Stimulated activated CD8-positive, alpha-beta memory T cell treated with anti-CD3 and anti-CD28 coated beads, Interleukin-12 subunit alpha, Interleukin-12 subunit beta, amount 100 ng/mL, for 24 hours (primary cell): ENCODE results near the gene FUBP1.
"Not testable (repeated sequence)": the region's sequence is repeated elsewhere in the genome, so short reads cannot be mapped to it uniquely, and the experiment has no call there.

ENCODE experiments used
- DNase-seq: peaks from one replicate; pipeline ENCODE4 v3.0.0-alpha.2; 2020; ENCODE audit errors: extremely low read depth

Gene FUBP1

DNA sequence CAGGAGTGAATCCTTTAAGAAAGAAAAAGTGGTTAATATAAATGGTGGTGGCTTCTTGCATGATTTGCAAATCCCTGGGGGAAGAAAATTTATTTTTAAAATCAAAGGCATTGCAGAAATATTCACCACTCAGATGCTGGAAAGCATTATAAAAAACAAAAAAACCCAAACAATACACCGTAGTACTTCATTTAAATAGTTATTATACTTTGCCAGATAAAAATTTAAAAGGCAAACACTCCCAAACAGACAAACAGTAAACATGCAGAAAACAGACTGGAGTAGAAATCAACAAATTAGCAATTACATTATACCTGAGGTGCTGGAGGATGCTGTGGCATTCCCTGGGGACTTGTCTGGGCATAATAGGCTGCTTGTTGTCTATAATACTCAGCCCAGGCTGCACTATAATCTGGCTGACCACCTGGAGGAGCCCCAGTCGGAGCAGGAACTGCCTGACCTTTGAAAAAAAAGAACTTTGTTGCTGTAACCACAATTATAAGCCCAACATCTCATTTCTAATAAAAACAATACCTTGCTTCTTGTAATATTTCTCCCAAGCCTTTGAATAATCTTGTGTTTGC is 29.9 kb downstream of the FUBP1 start:
- no peak for DNase-seq

- no peak for DNase-seq
Observed at GRCh38 chr1:77945345-77945744, 33.5 kb downstream of the FUBP1 start.

DNA sequence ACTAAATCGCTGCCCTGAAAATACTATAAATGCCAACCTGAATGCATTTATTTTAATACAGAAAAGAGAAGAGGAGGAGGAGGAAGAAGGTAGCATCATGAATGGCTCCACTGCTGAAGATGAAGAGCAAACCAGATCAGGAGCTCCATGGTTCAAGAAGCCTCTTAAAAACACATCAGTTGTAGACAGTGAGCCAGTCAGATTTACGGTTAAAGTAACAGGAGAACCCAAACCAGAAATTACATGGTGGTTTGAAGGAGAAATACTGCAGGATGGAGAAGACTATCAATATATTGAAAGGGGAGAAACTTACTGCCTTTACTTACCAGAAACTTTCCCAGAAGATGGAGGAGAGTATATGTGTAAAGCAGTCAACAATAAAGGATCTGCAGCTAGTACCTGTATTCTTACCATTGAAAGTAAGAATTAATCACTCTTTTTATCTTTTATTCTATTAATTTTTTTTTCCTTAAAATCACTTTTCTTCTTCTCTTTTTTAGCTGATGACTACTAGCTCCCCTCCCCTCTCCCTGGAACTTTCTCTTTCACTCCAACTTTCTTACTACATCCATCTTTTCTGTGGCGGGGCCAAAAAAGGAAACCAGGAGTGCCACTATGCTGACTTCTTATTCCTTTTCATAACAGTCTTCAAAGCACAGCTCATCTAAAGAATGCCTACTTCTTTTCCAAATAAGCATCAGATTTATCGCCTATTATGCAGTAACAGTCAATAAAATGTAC is 36.3 kb downstream of the FUBP1 start:
- no peak for DNase-seq

DNA sequence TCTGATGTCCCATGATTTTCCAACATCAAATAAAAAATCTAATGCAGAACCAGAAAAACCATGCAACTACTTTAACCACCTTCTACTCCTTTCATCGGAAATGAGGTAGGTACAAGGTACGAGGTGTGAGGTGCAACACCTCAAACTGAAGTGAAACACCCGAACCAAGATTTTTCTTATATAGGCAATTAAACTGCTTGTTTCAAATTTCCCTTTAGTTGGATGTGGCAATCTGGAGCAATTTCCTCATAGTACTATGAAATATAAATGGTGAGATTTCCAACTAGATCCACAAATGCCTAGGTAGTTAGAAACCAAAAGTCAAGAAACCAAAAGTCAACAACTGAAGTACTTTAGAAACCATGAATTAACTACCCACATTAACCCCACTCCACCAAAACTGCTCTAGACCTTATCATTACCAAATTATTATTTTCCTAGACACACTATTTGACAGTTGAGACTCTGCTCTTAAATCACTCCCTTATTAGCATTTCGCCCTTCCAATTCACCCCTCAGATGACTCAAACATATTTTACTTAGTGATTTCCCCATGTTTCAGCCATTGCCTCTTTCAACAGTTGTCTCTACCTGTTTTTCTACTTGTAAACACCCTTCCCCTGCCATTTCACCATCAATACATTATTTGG is 37.8 kb downstream of the FUBP1 start:
- DNase-seq: no peak

GRCh38 chr1:77938651-77939050 is 40.2 kb downstream of the FUBP1 start:
- no peak for DNase-seq

DNA sequence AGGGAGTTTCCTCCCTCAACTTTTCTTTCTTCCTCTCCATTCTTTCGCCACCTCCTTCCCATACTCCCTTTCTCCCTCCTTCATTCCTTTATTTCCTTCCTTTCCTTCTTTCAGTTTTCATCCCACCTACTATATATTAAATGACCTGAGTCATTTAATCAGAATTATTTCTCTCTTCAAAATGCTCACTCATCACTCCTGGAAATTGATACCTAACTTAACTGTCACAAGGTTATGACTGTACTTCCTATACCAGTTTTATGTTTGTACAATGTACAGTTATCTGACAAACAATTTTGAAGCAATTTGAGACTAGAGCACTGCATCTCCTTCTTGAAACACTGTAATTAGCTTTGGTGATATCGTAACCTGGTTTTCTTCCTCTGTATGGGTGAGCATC is 49.1 kb downstream of the FUBP1 start:
- DNase-seq: no peak

- no peak for DNase-seq
Observed at GRCh38 chr1:77927414-77927813, 51.5 kb downstream of the FUBP1 start.

- DNase-seq: no peak
Observed at GRCh38 chr1:77926561-77927357, 52.1 kb downstream of the FUBP1 start.

- DNase-seq: no peak
Observed at GRCh38 chr1:77925956-77926355, 52.9 kb downstream of the FUBP1 start.

GRCh38 chr1:77925518-77925917 is 53.4 kb downstream of the FUBP1 start:
- DNase-seq: no peak

GRCh38 chr1:77918918-77919317 is 60.0 kb downstream of the FUBP1 start:
- not testable (repeated sequence) for DNase-seq

DNA sequence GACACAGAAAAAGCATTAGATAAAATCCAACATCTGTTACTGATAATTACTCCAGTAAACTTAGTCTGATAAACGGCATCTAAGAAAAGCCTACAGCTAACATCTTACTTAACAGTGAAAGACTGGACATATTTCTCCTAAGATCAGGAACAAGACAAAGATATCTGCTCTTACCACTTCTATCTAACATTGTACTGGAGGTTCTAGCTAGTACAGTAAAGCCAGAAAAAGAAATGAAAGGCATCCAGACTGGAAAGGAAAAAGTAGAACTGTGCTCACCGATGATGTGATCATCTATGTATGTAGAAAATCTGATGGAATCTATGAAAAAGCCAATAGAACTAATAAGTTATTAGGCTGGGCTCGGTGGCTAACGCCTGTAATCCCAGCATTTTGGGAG is 68.8 kb downstream of the FUBP1 start:
- DNase-seq: no peak

DNA sequence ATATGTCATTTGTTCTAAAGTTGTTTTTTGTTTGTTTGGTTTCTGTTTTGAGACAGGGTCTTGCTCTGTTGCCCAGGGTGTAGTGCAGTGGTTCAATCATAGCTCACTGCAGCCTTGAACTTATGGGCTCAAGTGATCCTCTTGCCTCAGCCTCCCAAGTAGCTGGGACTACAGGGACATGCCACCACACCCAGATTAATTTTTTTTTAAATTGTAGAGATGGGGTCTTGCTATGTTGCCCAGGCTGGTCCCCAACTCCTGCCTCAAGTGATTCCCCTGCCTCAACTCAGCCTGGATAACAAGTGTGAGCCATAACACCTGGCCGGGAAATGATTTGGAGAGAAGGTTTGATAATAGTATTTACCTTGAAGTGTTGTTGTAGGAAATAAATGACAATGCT is 72.2 kb downstream of the FUBP1 start:
- no peak for DNase-seq

DNA sequence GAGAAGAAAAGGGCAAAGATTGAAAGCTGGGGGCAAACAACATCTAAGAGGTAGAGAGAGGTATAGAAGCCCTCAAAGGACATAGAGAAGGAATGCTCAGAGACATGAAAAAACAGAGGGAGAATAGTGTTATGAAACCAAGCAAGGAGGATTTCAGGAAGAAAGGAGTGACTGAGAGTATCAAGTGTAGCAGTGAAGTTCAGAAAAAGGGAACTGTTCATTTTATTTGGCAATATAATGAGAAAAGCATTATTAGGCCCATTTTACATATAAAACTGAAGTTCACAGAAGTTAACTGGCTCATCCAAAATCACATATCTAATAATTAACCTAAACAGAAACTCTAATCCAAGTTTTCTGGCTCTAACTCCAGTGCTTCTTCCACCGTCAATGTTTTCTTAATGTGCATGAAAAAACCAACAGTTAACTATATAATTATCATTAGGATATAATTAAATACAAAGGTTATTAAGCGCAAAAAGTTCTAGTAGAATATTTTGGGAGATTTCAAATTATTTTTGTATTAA is 72.8 kb downstream of the FUBP1 start:
- no peak for DNase-seq

- DNase-seq: no peak
Observed at GRCh38 chr1:77905603-77906002, 73.3 kb downstream of the FUBP1 start.

- no peak for DNase-seq
Observed at GRCh38 chr1:77900687-77901293, 78.1 kb downstream of the FUBP1 start.

GRCh38 chr1:77899647-77900320 is 79.1 kb downstream of the FUBP1 start:
- no peak for DNase-seq
